Measurements from ENCODE around the gene ABCG5.

The ABCG5 gene

DNA sequence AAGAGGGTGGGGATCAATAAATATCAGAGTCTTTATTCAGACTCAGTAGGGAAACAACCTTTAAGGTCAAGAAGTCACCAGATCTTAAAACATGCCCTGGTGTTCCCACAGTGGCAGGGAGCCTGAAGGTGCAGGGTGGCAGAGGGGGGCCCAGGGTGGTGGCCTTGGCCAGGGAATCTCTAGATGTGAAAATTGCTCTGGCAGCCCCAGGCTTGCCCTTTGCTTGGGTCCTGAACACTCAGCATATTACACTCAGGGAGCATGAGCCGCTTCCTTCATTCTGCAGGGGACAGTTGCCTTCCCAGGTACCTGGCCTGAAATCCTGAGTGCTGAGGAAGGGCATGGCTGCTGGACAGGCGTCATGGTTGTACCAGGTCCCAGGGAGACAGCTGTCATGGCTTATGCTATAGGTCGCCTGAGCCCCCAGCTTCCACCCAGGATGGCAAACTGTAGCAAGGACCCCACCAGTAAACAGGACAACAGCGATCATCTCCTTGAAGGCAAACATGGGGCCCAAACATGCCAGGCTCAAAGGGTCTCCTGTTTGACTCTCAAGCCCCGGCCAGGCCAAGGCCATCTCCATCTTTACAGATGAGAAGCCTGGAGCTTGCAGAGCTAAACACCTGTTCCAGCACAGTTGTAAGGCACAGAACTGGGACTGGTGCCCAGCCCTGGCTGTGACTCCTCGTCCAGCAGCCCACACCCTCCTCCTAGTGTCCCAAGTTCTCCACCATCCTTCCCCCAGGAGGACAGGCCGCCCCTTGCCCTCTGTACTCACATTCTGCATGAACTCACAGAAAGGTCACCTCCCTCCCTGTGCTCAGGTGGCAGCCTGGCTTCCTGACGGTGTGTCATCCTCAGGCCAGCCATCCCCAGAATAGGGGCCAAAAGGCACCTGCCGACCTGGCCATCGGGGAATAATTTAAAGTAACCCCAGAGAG is 14.8 kb upstream of the ABCG5 start:
- TF ChIP-seq ZNF274 (IDR thresholded peaks at IDR 0.05; ENCODE audit: low read depth, low read length) (no peak), SUZ12 (IDR thresholded peaks at IDR 0.05; ENCODE audit: extremely low read depth, insufficient read depth, insufficient read length) (no peak), YY1 (IDR thresholded peaks at IDR 0.05; ENCODE audit: insufficient read depth, insufficient read length) (no peak)
- H3K9ac ChIP-seq (ENCODE audit: insufficient read length, low read depth), result no peak overlapping the region
- no peak for DNase-seq (ENCODE audit: low read depth, low spot score)
- no peaks in the 10 kb centered on the region for H3K9me3 ChIP-seq (ENCODE audit: insufficient read depth, low read length)
- peaks cover 40% of the 10 kb centered on the region for H3K27me3 ChIP-seq (ENCODE audit: insufficient read depth, insufficient read length)
- H3K4me3 ChIP-seq (ENCODE audit: insufficient read length, low read depth), result no peak overlapping the region
- H3K4me1 ChIP-seq (ENCODE audit: insufficient read depth, insufficient read length), result no peaks in the 10 kb centered on the region
- no peaks in the 10 kb centered on the region for H3K36me3 ChIP-seq (ENCODE audit: insufficient read depth, insufficient read length, low read length)

DNA sequence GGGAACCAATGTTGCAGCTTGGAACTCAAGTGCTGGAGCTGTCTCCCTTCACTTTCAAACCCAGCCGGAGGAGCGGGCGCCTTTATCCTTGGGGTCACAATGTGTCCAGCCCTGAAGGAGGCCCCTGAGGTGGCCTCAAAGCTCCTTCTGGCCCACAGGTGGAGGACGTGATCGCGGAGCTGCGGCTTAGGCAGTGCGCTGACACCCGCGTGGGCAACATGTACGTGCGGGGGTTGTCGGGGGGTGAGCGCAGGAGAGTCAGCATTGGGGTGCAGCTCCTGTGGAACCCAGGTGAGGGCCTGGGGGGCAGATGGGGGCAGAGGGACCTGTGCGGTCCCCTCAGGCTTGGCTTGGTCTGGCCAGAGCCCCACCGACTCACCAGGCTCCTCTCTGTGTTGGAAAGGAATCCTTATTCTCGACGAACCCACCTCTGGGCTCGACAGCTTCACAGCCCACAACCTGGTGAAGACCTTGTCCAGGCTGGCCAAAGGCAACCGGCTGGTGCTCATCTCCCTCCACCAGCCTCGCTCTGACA is 13.6 kb upstream of the ABCG5 start:
- H3K4me1 ChIP-seq (ENCODE audit: insufficient read depth, insufficient read length), result no peaks in the 10 kb centered on the region
- H3K9me3 ChIP-seq (ENCODE audit: insufficient read depth, low read length), result no peaks in the 10 kb centered on the region
- no peak for DNase-seq (ENCODE audit: low read depth, low spot score)
- no peak overlapping the region for H3K9ac ChIP-seq (ENCODE audit: insufficient read length, low read depth)
- peaks cover 28% of the 10 kb centered on the region for H3K27me3 ChIP-seq (ENCODE audit: insufficient read depth, insufficient read length)
- no peaks in the 10 kb centered on the region for H3K36me3 ChIP-seq (ENCODE audit: insufficient read depth, insufficient read length, low read length)
- no peak overlapping the region for H3K4me3 ChIP-seq (ENCODE audit: insufficient read length, low read depth)
- TF ChIP-seq ZNF274 (IDR thresholded peaks at IDR 0.05; ENCODE audit: low read depth, low read length), result no peak

DNA sequence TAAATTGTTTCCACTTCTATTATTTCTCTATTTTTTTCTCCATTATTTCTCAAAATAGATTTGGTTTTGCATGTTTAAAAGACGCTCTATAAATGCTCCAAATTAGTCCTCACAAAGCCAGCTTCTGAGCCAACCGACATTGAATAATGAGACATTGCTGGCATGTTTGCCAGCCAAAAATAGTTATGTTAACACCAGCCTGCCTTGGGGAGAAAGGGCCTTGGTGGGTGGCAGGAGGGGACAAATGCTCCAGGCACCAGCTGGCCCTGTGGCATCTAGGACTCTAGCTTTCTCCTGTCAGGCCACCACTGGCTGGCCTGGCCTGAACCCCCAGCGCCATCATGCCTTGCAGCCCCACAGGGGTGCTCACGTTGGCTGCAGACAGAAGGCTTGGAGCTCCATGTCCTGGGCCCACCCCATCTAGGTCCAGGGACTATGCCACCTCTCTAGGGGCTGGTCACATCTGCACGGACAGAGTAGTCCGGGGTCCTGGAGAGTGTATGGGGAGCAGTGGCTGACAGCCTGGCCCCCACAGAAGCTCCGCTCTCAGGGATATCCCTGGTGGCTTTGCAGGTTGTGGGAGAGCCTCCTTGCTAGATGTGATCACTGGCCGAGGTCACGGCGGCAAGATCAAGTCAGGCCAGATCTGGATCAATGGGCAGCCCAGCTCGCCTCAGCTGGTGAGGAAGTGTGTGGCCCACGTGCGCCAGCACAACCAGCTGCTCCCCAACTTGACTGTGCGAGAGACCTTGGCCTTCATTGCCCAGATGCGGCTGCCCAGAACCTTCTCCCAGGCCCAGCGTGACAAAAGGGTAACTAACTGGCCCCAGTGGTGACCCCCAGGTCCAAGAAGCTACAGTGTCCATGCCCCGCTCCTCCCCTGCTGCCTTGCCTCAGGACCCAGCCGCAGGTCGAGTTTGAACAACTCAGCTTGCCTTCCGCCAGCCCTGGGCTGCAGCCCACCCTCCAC is 12.7 kb upstream of the ABCG5 start:
- no peaks in the 10 kb centered on the region for H3K36me3 ChIP-seq (ENCODE audit: insufficient read depth, insufficient read length, low read length)
- no peak overlapping the region for H3K4me3 ChIP-seq (ENCODE audit: insufficient read length, low read depth)
- no peak overlapping the region for H3K9ac ChIP-seq (ENCODE audit: insufficient read length, low read depth)
- TF ChIP-seq ZNF274 (IDR thresholded peaks at IDR 0.05; ENCODE audit: low read depth, low read length) (no peak), YY1 (IDR thresholded peaks at IDR 0.05; ENCODE audit: insufficient read depth, insufficient read length) (no peak)
- no peaks in the 10 kb centered on the region for H3K4me1 ChIP-seq (ENCODE audit: insufficient read depth, insufficient read length)
- no peaks in the 10 kb centered on the region for H3K9me3 ChIP-seq (ENCODE audit: insufficient read depth, low read length)
- H3K27me3 ChIP-seq (ENCODE audit: insufficient read depth, insufficient read length), result peaks cover 18% of the 10 kb centered on the region
- DNase-seq (ENCODE audit: low read depth, low spot score), result no peak

DNA sequence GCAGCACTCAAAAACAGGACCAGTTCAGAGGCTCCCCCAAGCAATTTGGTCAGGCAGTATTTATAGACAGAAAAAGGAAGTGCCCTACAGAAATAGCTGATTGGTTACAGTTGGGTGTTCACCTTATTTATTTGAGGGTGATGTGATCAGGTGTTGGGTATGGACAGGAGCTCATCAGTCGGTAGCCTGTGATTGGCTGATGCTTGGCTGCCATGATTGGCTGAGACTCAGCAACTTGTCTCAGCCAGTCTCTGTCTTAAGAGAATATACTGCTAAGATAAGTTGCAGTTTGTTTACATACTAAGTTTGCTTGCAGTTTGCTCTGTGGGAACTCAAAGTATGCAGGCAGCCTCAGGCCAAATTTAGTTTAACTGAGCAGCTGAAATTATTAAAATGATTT is 9.6 kb upstream of the ABCG5 start:
- Histone ChIP-seq H3K27me3 (ENCODE audit: insufficient read depth, insufficient read length) (no peaks in the 10 kb centered on the region), H3K4me1 (ENCODE audit: insufficient read depth, insufficient read length) (no peaks in the 10 kb centered on the region), H3K4me3 (ENCODE audit: insufficient read length, low read depth) (no peak overlapping the region), H3K9me3 (ENCODE audit: insufficient read depth, low read length) (no peaks in the 10 kb centered on the region), H3K9ac (ENCODE audit: insufficient read length, low read depth) (no peak overlapping the region), H3K36me3 (ENCODE audit: insufficient read depth, insufficient read length, low read length) (no peaks in the 10 kb centered on the region)
- DNase-seq (ENCODE audit: low read depth, low spot score), result no peak
- no peak for TF ChIP-seq ZNF274 (IDR thresholded peaks at IDR 0.05; ENCODE audit: low read depth, low read length)
- TF ChIP-seq YY1 (IDR thresholded peaks at IDR 0.05; ENCODE audit: insufficient read depth, insufficient read length), result no peak
- no peak for TF ChIP-seq SUZ12 (IDR thresholded peaks at IDR 0.05; ENCODE audit: extremely low read depth, insufficient read depth, insufficient read length)

DNA sequence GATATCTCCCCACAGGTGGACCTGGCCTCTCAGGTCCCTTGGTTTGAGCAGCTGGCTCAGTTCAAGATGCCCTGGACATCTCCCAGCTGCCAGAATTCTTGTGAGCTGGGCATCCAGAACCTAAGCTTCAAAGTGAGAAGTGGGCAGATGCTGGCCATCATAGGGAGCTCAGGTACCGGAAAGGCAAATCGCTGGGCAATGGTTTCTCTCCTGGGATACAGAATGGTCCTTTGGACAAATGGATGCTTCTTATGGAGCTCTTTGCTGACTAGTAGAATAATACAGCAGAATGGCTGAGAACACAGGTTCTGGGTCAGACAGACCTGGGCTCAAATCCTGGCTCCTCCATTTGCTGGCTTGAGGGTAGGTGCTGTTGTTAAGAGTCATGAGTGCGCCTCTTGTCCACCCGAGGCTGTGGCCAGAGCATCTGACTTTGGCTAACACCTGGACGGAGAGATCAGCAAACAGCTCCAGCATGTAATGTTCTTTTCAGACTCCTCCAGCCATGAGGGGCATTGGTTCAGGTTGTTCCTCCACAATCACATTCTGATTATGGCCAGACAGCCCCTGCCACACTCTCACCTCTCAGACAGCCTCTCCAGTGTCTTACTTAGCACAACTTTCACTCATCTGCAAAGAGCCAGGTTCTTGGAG is 7.6 kb upstream of the ABCG5 start:
- Histone ChIP-seq H3K4me3 (ENCODE audit: insufficient read length, low read depth) (no peak overlapping the region), H3K9ac (ENCODE audit: insufficient read length, low read depth) (no peak overlapping the region), H3K4me1 (ENCODE audit: insufficient read depth, insufficient read length) (no peaks in the 10 kb centered on the region), H3K36me3 (ENCODE audit: insufficient read depth, insufficient read length, low read length) (no peaks in the 10 kb centered on the region), H3K9me3 (ENCODE audit: insufficient read depth, low read length) (no peaks in the 10 kb centered on the region), H3K27me3 (ENCODE audit: insufficient read depth, insufficient read length) (no peaks in the 10 kb centered on the region)
- DNase-seq (ENCODE audit: low read depth, low spot score), result no peak
- TF ChIP-seq SUZ12 (IDR thresholded peaks at IDR 0.05; ENCODE audit: extremely low read depth, insufficient read depth, insufficient read length) (no peak), YY1 (IDR thresholded peaks at IDR 0.05; ENCODE audit: insufficient read depth, insufficient read length) (no peak), ZNF274 (IDR thresholded peaks at IDR 0.05; ENCODE audit: low read depth, low read length) (no peak)

DNA sequence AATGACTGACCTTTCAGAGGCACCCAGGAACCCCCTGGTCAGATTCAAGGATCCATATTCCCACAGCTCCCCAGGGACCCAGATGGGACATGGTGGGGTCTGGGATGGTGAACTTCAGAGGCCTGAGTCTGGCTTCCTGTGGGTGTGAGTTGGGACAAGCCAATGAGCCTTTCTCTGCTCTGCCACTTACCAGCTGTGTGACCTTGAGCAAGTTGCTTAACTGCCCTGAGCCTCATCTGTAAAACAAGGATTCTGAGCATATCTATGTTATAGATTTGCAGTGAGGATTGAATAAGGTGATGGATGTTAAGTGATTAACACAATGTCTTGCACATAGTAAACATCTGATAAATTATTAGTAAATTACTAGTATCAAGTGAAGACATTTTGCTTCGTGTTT is 6.5 kb upstream of the ABCG5 start:
- no peaks in the 10 kb centered on the region for H3K4me1 ChIP-seq (ENCODE audit: insufficient read depth, insufficient read length)
- H3K9me3 ChIP-seq (ENCODE audit: insufficient read depth, low read length), result no peaks in the 10 kb centered on the region
- TF ChIP-seq YY1 (IDR thresholded peaks at IDR 0.05; ENCODE audit: insufficient read depth, insufficient read length) (no peak), ZNF274 (IDR thresholded peaks at IDR 0.05; ENCODE audit: low read depth, low read length) (no peak), SUZ12 (IDR thresholded peaks at IDR 0.05; ENCODE audit: extremely low read depth, insufficient read depth, insufficient read length) (no peak)
- no peak overlapping the region for H3K9ac ChIP-seq (ENCODE audit: insufficient read length, low read depth)
- DNase-seq (ENCODE audit: low read depth, low spot score), result no peak
- H3K4me3 ChIP-seq (ENCODE audit: insufficient read length, low read depth), result no peak overlapping the region
- no peaks in the 10 kb centered on the region for H3K36me3 ChIP-seq (ENCODE audit: insufficient read depth, insufficient read length, low read length)
- no peaks in the 10 kb centered on the region for H3K27me3 ChIP-seq (ENCODE audit: insufficient read depth, insufficient read length)

Measured in NT2/D1 (cell line).